Heart right ventricle (tissue), 16 donors: ENCODE data around the gene CYB5D1. TPM values are rescaled to one million over a fixed set of nuclear protein-coding genes. Genes with fewer than 3 reads are reported as not detected.

Source experiments
- ATAC-seq, 8 donors: fragments of 200-7000 bp; cut with Tn5 transposase; one replicate each; pipeline ENCODE4 v1.9.1; 2020; ENCODE audit warnings: mild to moderate bottlenecking in 8 of 8, moderate library complexity in 8 of 8, moderate number of reproducible peaks in 1 of 8
- DNase-seq, 2 donors: peaks; one replicate each; pipeline ENCODE4 v3.0.0-alpha.2; 2020
- H3K27ac ChIP-seq, 10 donors: fragments of 200-600 bp; sonication (generic) in 2 of 10; one replicate each; pipeline versions ENCODE4 v1.5.0 to v1.8.0; 2020 to 2022; ENCODE audit warnings: mild to moderate bottlenecking in 3 of 10
- H3K27me3 ChIP-seq, 7 donors: fragments of 200-600 bp; one replicate each; pipeline ENCODE4 v1.8.0; 2021 to 2022; ENCODE audit warnings: mild to moderate bottlenecking in 2 of 7
- H3K36me3 ChIP-seq, 9 donors: fragments of 200-600 bp; sonication (generic) in 1 of 9; one replicate each; pipeline versions ENCODE4 v1.5.0 to v1.8.0; 2020 to 2022; ENCODE audit warnings: mild to moderate bottlenecking in 2 of 9
- H3K4me1 ChIP-seq, 9 donors: fragments of 200-600 bp; sonication (generic) in 1 of 9; one replicate each; pipeline versions ENCODE4 v1.5.0 to v1.8.0; 2020 to 2022; ENCODE audit warnings: mild to moderate bottlenecking in 4 of 9
- H3K4me3 ChIP-seq, 10 donors: fragments of 200-600 bp; sonication (generic) in 2 of 10; one replicate each; pipeline versions ENCODE4 v1.5.0 to v1.8.0; 2020 to 2022; ENCODE audit warnings: mild to moderate bottlenecking in 7 of 10, moderate library complexity in 2 of 10
- H3K9me3 ChIP-seq, 11 donors: fragments of 200-600 bp in 10 of 11; sonication (generic) in 2 of 11; one replicate each; pipeline versions ENCODE4 v1.5.0 to v1.8.0; 2013 to 2022; ENCODE audit warnings: mild to moderate bottlenecking in 2 of 11, control low read depth in 1 of 11, moderate library complexity in 1 of 11
- CTCF ChIP-seq, 9 donors: fragments of 200-600 bp; sonication (generic) in 2 of 9; IDR thresholded peaks; one replicate each; pipeline versions ENCODE4 v1.5.0 to v1.8.0; 2021 to 2022; ENCODE audit warnings: antibody characterized with exemption in 9 of 9, mild to moderate bottlenecking in 5 of 9, moderate library complexity in 1 of 9
- WGBS, 2 donors: extraction: QIAGEN DNeasy Blood & Tissue Kit; methylation state at CpG; one replicate each; pipeline ENCODE4 v1.1.7; 2013; ENCODE audit warnings: inconsistent platforms in 1 of 2; 5-methylcytosine and 5-hydroxymethylcytosine counted together
- intact Hi-C, 10 donors: fragments of 100-400 bp; cut with DNase I; formaldehyde crosslinking; loops; one replicate each; pipeline versions ENCODE4 v1.11.1 to v1.14.2; 2022
- polyA plus RNA-seq, 2 donors: library from polyadenylated mRNA; stranded (reverse); fragments of 200-250 nt; gene quantifications; one replicate each; pipeline ENCODE4 v1.2.3, GENCODE V29; 2013
- total RNA-seq, 10 donors: library from RNA; stranded (reverse); fragmentation: NEBNext Ultra II Directional in 3 of 10; extraction: Animal tissue kit (Norgen Biotek cat#: 25700) in 3 of 10; gene quantifications; one replicate each; pipeline versions ENCODE4 v1.2.1 to v1.2.4, GENCODE V29; 2021 to 2023
- donor health status: Arrhythmogenic right ventricular cardiomyopathy.
- donor health status: ischemic (EF 13 %, LVEDD 7.1; RV severe dilation, severe dysfunction).
- donor health status: healthy with polysubstance abuse.
- donor health status: DM: no; HTN: yes; CAD: no.
- donor health status: DM: no; HTN: no; CAD: no.
- donor health status: ischemic (EF 25% LVEDD 6.9; RV normal size, moderate dysfunction).
- donor health status: ischemic (EF 25% LVEDD 5.7; RV mildly dilated, moderate dysfunction).
- donor health status: healthy.
- donor health status: DM: yes; HTN: yes; CAD: no.
- donor health status: Ischemic cardiomyopathy.
- donor health status: ischemic (EF 35%, LVEDD 5.7; RV mildly dilated, moderate dysfunction).
- donor health status: nonischemic (EF 11% LVEDD 7.7; RV severe dilation, severe dysfunction).
- donor health status: DM: yes; HTN: yes; CAD: no.
- donor health status: PGD.
- donor health status: ischemic (EF 29% LVEDD 5.4; RV normal size, mild dysfunction).
- donor health status: nonischemic (EF 23%, LVEDD 6.1; RV moderate dilation, normal function).

The CYB5D1 gene
- total and polyA plus RNA-seq, 12 donors: 10.0 to 20.1 (median 15.7) TPM

GRCh38 chr17:7883781-7884386 lies 26.1 kb downstream of the CYB5D1 start:
- WGBS, 2 donors: 23 to 45% methylated on average over 3 of the region's 3 CpGs
- Histone ChIP-seq H3K4me3 (peak overlapping the region in 8 of 10 donors; percentile 18 to 78 (median 44)), H3K27ac (peak overlapping the region in 6 of 10 donors; percentile 3 to 94 (median 74)), H3K36me3 (peaks cover 0 to 31% (median 10%) of the 10 kb centered on the region in 9 donors), H3K27me3 (no peaks in the 10 kb centered on the region), H3K9me3 (no peaks in the 10 kb centered on the region), H3K4me1 (peaks cover 11 to 77% (median 53%) of the 10 kb centered on the region in 9 donors)
- DNase-seq: no peak
- no peak for TF ChIP-seq CTCF (IDR thresholded peaks at IDR 0.05)
- ATAC-seq: no peak
- intact Hi-C loops: no loop called here

- TF ChIP-seq CTCF (IDR thresholded peaks at IDR 0.05): no peak
- H3K4me3 ChIP-seq: peak overlapping the region; percentile 40 to 96 (median 78)
- 5 to 7% methylated on average over 11 to 78 of the region's 100 CpGs for WGBS, 2 donors
- ATAC-seq (no peak), DNase-seq (peak in 1 of 2 donors; percentile 27)
- no peaks in the 10 kb centered on the region for H3K27me3 ChIP-seq
- H3K4me1 ChIP-seq: peaks cover 18 to 83% (median 62%) of the 10 kb centered on the region in 9 donors
- peaks cover 0 to 22% (median 10%) of the 10 kb centered on the region in 9 donors for H3K36me3 ChIP-seq
- intact Hi-C loops: loop anchor here in 2 of 10 donors (5.0 kb wide), 2 partner anchors 48 to 52 kb away; partner anchors contain the start of genes CNTROB (in 1 of the 2), KDM6B (in 1 of the 2) and TRAPPC1 (in 1 of the 2)
- peak overlapping the region; percentile 6 to 98 (median 92) for H3K27ac ChIP-seq
- no peaks in the 10 kb centered on the region for H3K9me3 ChIP-seq
These were observed 27.0 kb downstream of the CYB5D1 start for GRCh38 chr17:7884581-7885366.

GRCh38 chr17:7885367-7886226 lies 27.8 kb downstream of the CYB5D1 start:
- intact Hi-C loops: loop anchor here in 3 of 10 donors (2.0 to 5.0 kb wide), 3 partner anchors 29 to 53 kb away; partner anchors contain the start of genes NAA38 (in 2 of the 3), CNTROB (in 1 of the 3), KDM6B (in 1 of the 3) and TRAPPC1 (in 1 of the 3)

More at GRCh38 chr17:7885367-7886226, 27.8 kb downstream of the CYB5D1 start:
- Histone ChIP-seq H3K27me3 (no peaks in the 10 kb centered on the region), H3K9me3 (no peaks in the 10 kb centered on the region), H3K4me1 (peaks cover 19 to 83% (median 65%) of the 10 kb centered on the region in 9 donors), H3K4me3 (peak overlapping the region; percentile 40 to 96 (median 78)), H3K36me3 (peaks cover 0 to 17% (median 2%) of the 10 kb centered on the region in 9 donors), H3K27ac (peak overlapping the region; percentile 6 to 98 (median 92))
- TF ChIP-seq CTCF (IDR thresholded peaks at IDR 0.05): peak in 1 of 9 donors; percentile 10
- DNase-seq: peak; percentile 25 to 47
- 1% methylated on average over 41 to 56 of the region's 64 CpGs for WGBS, 2 donors
- peak in 1 of 8 donors; percentile 0 for ATAC-seq
